Trophoblast cell (in vitro differentiated cells and primary cell): ENCODE measurements around the gene PLEKHG4B.

Experiments
- DNase-seq, 2 donors: peaks; one replicate each; pipeline ENCODE4 v3.0.0-alpha.2; 2016
- H2AFZ ChIP-seq: 2 replicates; pipeline ENCODE4 v1.6.1; 2013; ENCODE audit warnings: low read length, moderate library complexity, mild to moderate bottlenecking; ENCODE audit not compliant: insufficient read depth, poor library complexity
- H2AK5ac ChIP-seq: 2 replicates; pipeline ENCODE4 v1.6.1; 2013; ENCODE audit warnings: mild to moderate bottlenecking, low read length
- H2BK120ac ChIP-seq: 2 replicates; pipeline ENCODE4 v1.6.1; 2013; ENCODE audit warnings: low read length, mild to moderate bottlenecking, moderate library complexity; ENCODE audit not compliant: insufficient read depth, poor library complexity
- H2BK12ac ChIP-seq: 2 replicates; pipeline ENCODE4 v1.6.1; 2013; ENCODE audit warnings: mild to moderate bottlenecking, low read length, moderate library complexity
- H2BK5ac ChIP-seq: 2 replicates; pipeline ENCODE4 v1.6.1; 2013; ENCODE audit warnings: low read length, low read depth, moderate library complexity, mild to moderate bottlenecking; ENCODE audit not compliant: poor library complexity
- H3K14ac ChIP-seq: 2 replicates; pipeline ENCODE4 v1.6.1; 2013; ENCODE audit warnings: mild to moderate bottlenecking, low read length
- H3K18ac ChIP-seq: 2 replicates; pipeline ENCODE4 v1.6.1; 2013; ENCODE audit warnings: mild to moderate bottlenecking, low read length
- H3K23ac ChIP-seq: 2 replicates; pipeline ENCODE4 v1.6.1; 2013; ENCODE audit warnings: low read length
- H3K27ac ChIP-seq: 2 replicates; pipeline ENCODE4 v1.5.1; 2013; ENCODE audit warnings: low read depth, mild to moderate bottlenecking, inconsistent platforms, low read length, moderate library complexity
- H3K27me3 ChIP-seq: 2 replicates; pipeline ENCODE4 v1.6.1; 2013; ENCODE audit warnings: inconsistent platforms, mild to moderate bottlenecking, low read length, moderate library complexity; ENCODE audit not compliant: insufficient read depth
- H3K36me3 ChIP-seq, 2 experiments: 1 replicate in 1 of 2; 2 replicates in 1 of 2; pipeline ENCODE4 v1.6.1; 2013; ENCODE audit warnings: low read length in 2 of 2, mild to moderate bottlenecking in 2 of 2, moderate library complexity in 1 of 2; ENCODE audit not compliant: insufficient read depth in 2 of 2, control insufficient read depth in 1 of 2
- H3K4ac ChIP-seq: 2 replicates; pipeline ENCODE4 v1.6.1; 2013; ENCODE audit warnings: low read depth, mild to moderate bottlenecking, low read length, moderate library complexity
- H3K4me1 ChIP-seq, 2 experiments: 1 replicate in 1 of 2; 2 replicates in 1 of 2; pipeline ENCODE4 v1.6.1; 2013; ENCODE audit warnings: low read length in 2 of 2, mild to moderate bottlenecking in 2 of 2, moderate library complexity in 1 of 2; ENCODE audit not compliant: insufficient read depth in 2 of 2, control insufficient read depth in 1 of 2
- H3K4me2 ChIP-seq: 2 replicates; pipeline ENCODE4 v1.6.1; 2013; ENCODE audit warnings: inconsistent platforms, mild to moderate bottlenecking, low read length, moderate library complexity
- H3K4me3 ChIP-seq: 2 replicates; pipeline ENCODE4 v1.5.1; 2013; ENCODE audit warnings: mild to moderate bottlenecking, low read depth, low read length, inconsistent platforms
- H3K79me1 ChIP-seq: one replicate; pipeline ENCODE4 v1.6.1; 2013; ENCODE audit warnings: low read length
- H3K79me2 ChIP-seq: 2 replicates; pipeline ENCODE4 v1.6.1; 2013; ENCODE audit warnings: low read length, mild to moderate bottlenecking; ENCODE audit not compliant: control insufficient read depth, insufficient read depth, poor library complexity
- H3K9ac ChIP-seq: 2 replicates; pipeline ENCODE4 v1.6.1; 2013; ENCODE audit warnings: mild to moderate bottlenecking, low read length
- H3K9me3 ChIP-seq: 2 replicates; pipeline ENCODE4 v1.6.1; 2013; ENCODE audit warnings: low read depth, mild to moderate bottlenecking, control low read depth, inconsistent platforms, low read length; ENCODE audit not compliant: insufficient read depth
- H4K12ac ChIP-seq: 2 replicates; pipeline ENCODE4 v1.6.1; 2013; ENCODE audit warnings: low read depth, mild to moderate bottlenecking, low read length, moderate library complexity
- H4K8ac ChIP-seq: 2 replicates; pipeline ENCODE4 v1.6.1; 2013; ENCODE audit warnings: low read depth, mild to moderate bottlenecking, low read length, moderate library complexity
- H4K91ac ChIP-seq: one replicate; pipeline ENCODE4 v1.6.1; 2013; ENCODE audit warnings: low read depth, mild to moderate bottlenecking, low read length, moderate library complexity
- WGBS: extraction: QIAGEN DNeasy Blood & Tissue Kit; methylation state at CpG from one replicate; pipeline ENCODE4 v1.1.7; 2013; ENCODE audit warnings: missing lambda C conversion rate; ENCODE audit not compliant: insufficient read length, insufficient coverage; ENCODE audit errors: extremely low coverage; 5-methylcytosine and 5-hydroxymethylcytosine counted together

The PLEKHG4B gene

GRCh38 chr5:162190-162564 lies 70.2 kb downstream of the PLEKHG4B start:
- Histone ChIP-seq H3K4me1 (no peaks in the 10 kb centered on the region), H3K36me3 (peaks cover 62 to 70% of the 10 kb centered on the region in 2 experiments), H3K18ac (no peak overlapping the region), H3K9me3 (no peaks in the 10 kb centered on the region), H3K23ac (no peak overlapping the region), H3K4ac (no peak overlapping the region), H3K4me2 (no peak overlapping the region), H3K9ac (no peak overlapping the region), H3K4me3 (no peak overlapping the region), H4K8ac (no peak overlapping the region), H2AK5ac (no peak overlapping the region), H3K27me3 (no peaks in the 10 kb centered on the region), H4K12ac (no peak overlapping the region), H2BK5ac (no peak overlapping the region), H3K79me2 (no peaks in the 10 kb centered on the region), H3K79me1 (no peaks in the 10 kb centered on the region), H2BK120ac (no peak overlapping the region), H3K14ac (no peak overlapping the region), H3K27ac (no peak overlapping the region), H2AFZ (no peak overlapping the region), H2BK12ac (no peak overlapping the region), H4K91ac (no peak overlapping the region)
- no peak for DNase-seq
- WGBS, result no CpG with 5 or more reads among the region's 19 CpGs

GRCh38 chr5:162565-163337 lies 70.8 kb downstream of the PLEKHG4B start:
- DNase-seq, result no peak
- H4K8ac ChIP-seq, result no peak overlapping the region
- no peak overlapping the region for H3K9ac ChIP-seq
- H3K79me1 ChIP-seq, result no peaks in the 10 kb centered on the region
- H2BK120ac ChIP-seq, result no peak overlapping the region
- H3K9me3 ChIP-seq, result no peaks in the 10 kb centered on the region
- H3K27ac ChIP-seq, result no peak overlapping the region
- H3K4me3 ChIP-seq, result no peak overlapping the region
- no peak overlapping the region for H3K14ac ChIP-seq
- H3K4me2 ChIP-seq, result no peak overlapping the region
- H3K18ac ChIP-seq, result no peak overlapping the region
- H3K4ac ChIP-seq, result no peak overlapping the region
- no peaks in the 10 kb centered on the region for H3K4me1 ChIP-seq
- H2AFZ ChIP-seq, result no peak overlapping the region
- H2BK5ac ChIP-seq, result no peak overlapping the region
- no peak overlapping the region for H2BK12ac ChIP-seq
- H3K36me3 ChIP-seq, result peaks cover 57 to 65% of the 10 kb centered on the region in 2 experiments
- H4K91ac ChIP-seq, result no peak overlapping the region
- WGBS, result no CpG with 5 or more reads among the region's 23 CpGs
- H2AK5ac ChIP-seq, result no peak overlapping the region
- no peaks in the 10 kb centered on the region for H3K79me2 ChIP-seq
- no peak overlapping the region for H4K12ac ChIP-seq
- no peak overlapping the region for H3K23ac ChIP-seq
- H3K27me3 ChIP-seq, result no peaks in the 10 kb centered on the region

GRCh38 chr5:163338-163620 lies 71.3 kb downstream of the PLEKHG4B start:
- no peak overlapping the region for H3K9ac ChIP-seq
- H3K27me3 ChIP-seq, result no peaks in the 10 kb centered on the region
- no peak overlapping the region for H2AK5ac ChIP-seq
- no peaks in the 10 kb centered on the region for H3K79me2 ChIP-seq
- H3K36me3 ChIP-seq, result peaks cover 52 to 59% of the 10 kb centered on the region in 2 experiments
- no peaks in the 10 kb centered on the region for H3K4me1 ChIP-seq
- H3K9me3 ChIP-seq, result no peaks in the 10 kb centered on the region
- H4K12ac ChIP-seq, result no peak overlapping the region
- no peak overlapping the region for H2AFZ ChIP-seq
- no peak overlapping the region for H3K4me3 ChIP-seq
- H3K4ac ChIP-seq, result no peak overlapping the region
- no peaks in the 10 kb centered on the region for H3K79me1 ChIP-seq
- H3K14ac ChIP-seq, result no peak overlapping the region
- H3K27ac ChIP-seq, result no peak overlapping the region
- no peak overlapping the region for H3K23ac ChIP-seq
- WGBS, result no CpG with 5 or more reads among the region's 7 CpGs
- no peak overlapping the region for H3K18ac ChIP-seq
- no peak overlapping the region for H2BK12ac ChIP-seq
- no peak overlapping the region for H4K8ac ChIP-seq
- no peak overlapping the region for H3K4me2 ChIP-seq
- no peak overlapping the region for H2BK5ac ChIP-seq
- no peak overlapping the region for H2BK120ac ChIP-seq
- no peak overlapping the region for H4K91ac ChIP-seq
- DNase-seq, result no peak

- no peak overlapping the region for H3K27ac ChIP-seq
- no peak overlapping the region for H2BK5ac ChIP-seq
- no peak overlapping the region for H3K23ac ChIP-seq
- H3K36me3 ChIP-seq, result peaks cover 49 to 55% of the 10 kb centered on the region in 2 experiments
- no peak for DNase-seq
- H3K4me1 ChIP-seq, result no peaks in the 10 kb centered on the region
- H3K9ac ChIP-seq, result no peak overlapping the region
- no CpG with 5 or more reads among the region's 13 CpGs for WGBS
- H3K4me2 ChIP-seq, result no peak overlapping the region
- no peak overlapping the region for H4K12ac ChIP-seq
- H2AK5ac ChIP-seq, result no peak overlapping the region
- no peak overlapping the region for H2BK12ac ChIP-seq
- no peak overlapping the region for H4K91ac ChIP-seq
- no peaks in the 10 kb centered on the region for H3K79me1 ChIP-seq
- H3K27me3 ChIP-seq, result no peaks in the 10 kb centered on the region
- no peak overlapping the region for H2BK120ac ChIP-seq
- H4K8ac ChIP-seq, result no peak overlapping the region
- no peak overlapping the region for H3K4me3 ChIP-seq
- no peak overlapping the region for H3K4ac ChIP-seq
- H3K79me2 ChIP-seq, result no peaks in the 10 kb centered on the region
- H3K18ac ChIP-seq, result no peak overlapping the region
- H3K9me3 ChIP-seq, result no peaks in the 10 kb centered on the region
- H3K14ac ChIP-seq, result no peak overlapping the region
- no peak overlapping the region for H2AFZ ChIP-seq
These were observed 71.9 kb downstream of the PLEKHG4B start for GRCh38 chr5:163841-164240.
